Cardiac fibroblast (primary cell): Measurements from ENCODE around the gene TECTA.

ENCODE experiments used
- DNase-seq, 2 donors: peaks; one replicate each; pipeline versions ENCODE4 v3.0.0 to v3.0.0-alpha.2; 2010; ENCODE audit warnings: low read depth in 2 of 2
- H3K4me3 ChIP-seq, 2 donors: replicated peaks in 1 of 2; 1 replicate in 1 of 2; 2 replicates in 1 of 2; pipeline ENCODE4 v1.5.1; 2011; ENCODE audit warnings: low read depth in 2 of 2, low read length in 2 of 2, mild to moderate bottlenecking in 2 of 2, moderate library complexity in 1 of 2
- CTCF ChIP-seq: IDR thresholded peaks from one replicate; pipeline ENCODE4 v1.5.1; 2011; ENCODE audit warnings: low read depth, mild to moderate bottlenecking, low read length, inconsistent platforms

TECTA gene

DNA sequence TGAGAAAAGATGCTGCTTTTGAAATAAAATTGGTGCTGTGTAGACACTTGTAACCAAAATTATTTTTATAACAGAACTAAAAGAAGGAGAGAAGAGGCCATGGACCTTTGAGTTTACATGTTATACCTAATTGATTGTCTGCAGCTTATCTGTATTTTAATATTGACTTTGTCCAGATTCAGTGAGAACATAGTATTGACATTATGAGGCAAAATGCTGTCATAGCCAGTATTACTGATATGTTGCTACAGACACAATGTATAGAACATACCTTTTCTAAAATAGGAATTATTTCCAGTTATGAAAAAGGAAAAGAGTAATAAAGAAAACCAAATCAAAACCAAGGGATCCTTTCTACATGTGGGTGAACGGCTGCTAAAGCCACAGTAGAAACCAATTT, 11.5 kb upstream of the TECTA start:
- H3K4me3 ChIP-seq = no peak overlapping the region
- TF ChIP-seq CTCF = no peak
- no peak for DNase-seq

DNA sequence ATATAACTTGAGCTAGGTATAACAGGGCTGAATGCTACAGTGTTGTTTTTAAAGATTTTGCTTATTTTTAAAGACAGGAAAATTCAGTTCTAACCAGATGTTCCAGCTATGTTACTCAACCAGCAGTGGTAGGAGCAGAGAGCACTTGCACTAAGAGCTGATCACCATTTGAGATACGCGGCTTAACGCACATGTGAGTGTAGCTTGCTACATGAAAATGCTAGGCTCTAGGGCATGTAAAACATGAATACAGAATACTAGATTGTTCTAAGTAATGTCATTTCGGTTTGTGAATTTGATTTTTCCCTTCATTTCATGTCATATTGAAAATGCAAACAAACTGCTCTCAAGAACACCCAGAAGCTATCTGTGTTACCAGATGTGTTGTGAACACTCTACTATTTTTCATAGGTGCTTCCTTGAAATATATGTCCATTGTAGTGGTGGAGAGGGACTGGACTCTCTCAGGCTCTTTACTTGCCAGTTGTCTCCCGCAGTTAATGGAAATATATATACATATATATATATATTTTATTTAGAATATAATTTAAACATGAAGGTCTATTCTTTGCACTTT, 10.8 kb upstream of the TECTA start:
- H3K4me3 ChIP-seq = no peak overlapping the region
- DNase-seq = no peak
- TF ChIP-seq CTCF = no peak

GRCh38 chr11:121091492-121092152, 9.4 kb upstream of the TECTA start:
- no peak for TF ChIP-seq CTCF
- no peak overlapping the region for H3K4me3 ChIP-seq
- DNase-seq = no peak

GRCh38 chr11:121095561-121095960, 5.5 kb upstream of the TECTA start:
- H3K4me3 ChIP-seq = no peak overlapping the region
- TF ChIP-seq CTCF = no peak
- DNase-seq = no peak

GRCh38 chr11:121099364-121099763, 1.7 kb upstream of the TECTA start:
- no peak for TF ChIP-seq CTCF
- no peak overlapping the region for H3K4me3 ChIP-seq
- DNase-seq = no peak

DNA sequence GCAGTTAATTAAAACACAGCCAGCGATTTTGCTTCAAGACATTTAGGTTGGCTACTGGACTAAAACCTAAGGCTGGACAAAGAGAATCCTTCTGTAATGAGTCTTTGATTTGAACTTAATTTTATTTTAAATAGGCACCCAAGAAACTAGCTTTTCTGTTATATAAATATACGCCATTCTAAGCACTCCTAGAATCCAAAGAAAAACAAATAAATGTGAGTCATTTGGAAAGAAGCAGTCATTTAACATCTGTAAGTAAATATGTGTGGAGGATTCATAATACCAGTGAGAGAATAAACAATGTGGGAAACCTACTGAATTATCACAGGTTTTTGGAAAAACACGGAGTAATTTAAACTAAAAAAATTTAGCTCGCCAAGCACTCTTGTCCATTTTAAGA, 1.2 kb upstream of the TECTA start:
- H3K4me3 ChIP-seq = no peak overlapping the region
- no peak for TF ChIP-seq CTCF
- peak in 1 of 2 donors; percentile 9 for DNase-seq
